ENCODE data around the gene CSNK2B.
"Not testable (repeated sequence)": the region's sequence is repeated elsewhere in the genome, so short reads cannot be mapped to it uniquely, and the experiment has no call there.

GRCh38 chr6:31709157-31709556, 43.3 kb downstream of the CSNK2B start:
- TF ChIP-seq CTCF (optimal IDR thresholded peaks at IDR 0.05 in 1 of 3, IDR thresholded peaks at IDR 0.05 in 1 of 3, conservative IDR thresholded peaks at IDR 0.05 in 1 of 3; ENCODE audit: extremely low read depth in 1 of 3, insufficient read depth in 2 of 3, low read length in 3 of 3); EZH2 (IDR thresholded peaks at IDR 0.05; ENCODE audit: low read length): not testable (repeated sequence)

All from keratinocyte (primary cell).